ENCODE data around the gene ERBB2.
"Not testable (repeated sequence)": the region's sequence is repeated elsewhere in the genome, so short reads cannot be mapped to it uniquely, and the experiment has no call there.

Gene ERBB2

DNA sequence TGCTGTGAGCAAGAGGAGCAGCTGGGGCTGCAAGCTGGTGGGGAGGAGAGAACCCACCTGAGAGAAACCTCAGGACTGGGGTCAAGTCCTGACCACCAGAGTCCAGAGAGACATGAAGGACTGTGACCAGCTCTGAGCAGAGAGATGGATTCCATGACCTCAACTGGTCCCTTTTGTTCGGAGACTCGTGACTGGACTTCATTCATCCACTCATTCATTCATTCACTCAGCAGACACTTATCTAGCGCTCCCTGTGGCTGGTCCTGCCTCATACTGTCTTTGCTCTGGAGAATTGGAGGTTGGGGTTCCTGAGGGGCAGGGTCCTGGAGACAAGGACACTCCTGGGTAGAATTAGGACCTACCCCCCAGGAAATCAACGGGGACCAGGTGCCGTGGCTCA, 4.0 kb downstream of the ERBB2 start:
- no peak for DNase-seq (ENCODE audit: low read depth in 2 of 2)

- DNase-seq (ENCODE audit: low read depth in 2 of 2), result no peak
These were observed 5.1 kb downstream of the ERBB2 start for GRCh38 chr17:39704821-39705551.

- no peak for DNase-seq (ENCODE audit: low read depth in 2 of 2)
These were observed 6.0 kb downstream of the ERBB2 start for GRCh38 chr17:39705786-39706348.

DNA sequence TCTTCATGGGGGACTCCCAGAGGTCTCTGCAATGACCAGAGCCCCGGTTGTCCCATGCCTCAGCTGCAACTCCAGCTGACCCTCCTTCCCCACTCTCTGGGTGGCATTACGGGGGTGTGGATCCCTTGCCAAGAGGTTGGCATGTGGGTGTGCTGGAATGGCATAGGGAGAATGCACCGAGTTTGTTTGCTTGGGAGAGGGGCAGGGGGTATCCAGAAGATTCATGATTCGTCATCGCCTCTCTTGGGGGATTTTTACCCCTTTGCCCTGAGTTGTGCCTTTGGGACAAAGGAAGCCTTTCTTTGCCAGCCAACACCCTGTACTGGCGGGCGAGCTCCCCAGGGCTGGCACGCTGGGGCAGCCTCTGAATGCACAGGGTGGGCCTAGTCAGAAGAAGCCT, 6.5 kb downstream of the ERBB2 start:
- DNase-seq (ENCODE audit: low read depth in 2 of 2), result no peak

DNA sequence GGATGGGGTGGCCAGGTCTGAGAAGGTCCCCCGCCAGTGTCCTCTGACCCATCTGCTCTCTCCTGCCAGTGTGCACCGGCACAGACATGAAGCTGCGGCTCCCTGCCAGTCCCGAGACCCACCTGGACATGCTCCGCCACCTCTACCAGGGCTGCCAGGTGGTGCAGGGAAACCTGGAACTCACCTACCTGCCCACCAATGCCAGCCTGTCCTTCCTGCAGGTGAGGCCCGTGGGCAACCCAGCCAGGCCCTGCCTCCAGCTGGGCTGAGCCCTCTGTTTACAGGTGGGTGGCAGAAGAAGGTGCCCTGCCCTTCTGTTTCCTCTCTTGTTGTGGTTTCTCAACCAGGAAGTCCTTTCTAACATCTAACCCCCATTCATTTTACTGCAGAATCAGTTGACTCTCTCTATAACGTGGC, 7.1 kb downstream of the ERBB2 start:
- no peak for DNase-seq (ENCODE audit: low read depth in 2 of 2)

DNA sequence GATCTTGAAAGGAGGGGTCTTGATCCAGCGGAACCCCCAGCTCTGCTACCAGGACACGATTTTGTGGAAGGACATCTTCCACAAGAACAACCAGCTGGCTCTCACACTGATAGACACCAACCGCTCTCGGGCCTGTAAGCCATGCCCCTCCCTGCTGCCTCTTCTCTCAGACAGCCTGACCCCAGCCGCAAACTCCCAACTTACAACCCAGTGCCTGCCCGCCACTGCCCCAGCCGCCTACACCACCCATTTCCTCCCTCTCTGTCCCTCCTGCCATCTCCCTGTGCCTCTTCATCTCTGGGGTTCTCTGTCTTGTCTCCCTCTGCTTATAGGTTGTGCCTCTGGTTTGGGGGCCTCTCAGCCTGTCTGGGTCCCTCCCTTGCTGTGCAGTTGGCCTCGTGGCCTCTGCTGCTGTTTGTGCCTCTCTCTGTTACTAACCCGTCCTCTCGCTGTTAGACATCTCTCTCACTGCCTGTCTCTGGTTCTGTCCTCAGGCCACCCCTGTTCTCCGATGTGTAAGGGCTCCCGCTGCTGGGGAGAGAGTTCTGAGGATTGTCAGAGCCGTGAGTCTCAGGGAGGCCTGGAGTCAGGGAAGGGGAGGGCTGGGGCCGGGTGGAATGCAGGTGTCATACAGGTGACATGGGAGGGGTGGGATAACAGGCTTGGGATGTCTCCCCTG, 9.6 kb downstream of the ERBB2 start:
- no peak for DNase-seq (ENCODE audit: low read depth in 2 of 2)

DNA sequence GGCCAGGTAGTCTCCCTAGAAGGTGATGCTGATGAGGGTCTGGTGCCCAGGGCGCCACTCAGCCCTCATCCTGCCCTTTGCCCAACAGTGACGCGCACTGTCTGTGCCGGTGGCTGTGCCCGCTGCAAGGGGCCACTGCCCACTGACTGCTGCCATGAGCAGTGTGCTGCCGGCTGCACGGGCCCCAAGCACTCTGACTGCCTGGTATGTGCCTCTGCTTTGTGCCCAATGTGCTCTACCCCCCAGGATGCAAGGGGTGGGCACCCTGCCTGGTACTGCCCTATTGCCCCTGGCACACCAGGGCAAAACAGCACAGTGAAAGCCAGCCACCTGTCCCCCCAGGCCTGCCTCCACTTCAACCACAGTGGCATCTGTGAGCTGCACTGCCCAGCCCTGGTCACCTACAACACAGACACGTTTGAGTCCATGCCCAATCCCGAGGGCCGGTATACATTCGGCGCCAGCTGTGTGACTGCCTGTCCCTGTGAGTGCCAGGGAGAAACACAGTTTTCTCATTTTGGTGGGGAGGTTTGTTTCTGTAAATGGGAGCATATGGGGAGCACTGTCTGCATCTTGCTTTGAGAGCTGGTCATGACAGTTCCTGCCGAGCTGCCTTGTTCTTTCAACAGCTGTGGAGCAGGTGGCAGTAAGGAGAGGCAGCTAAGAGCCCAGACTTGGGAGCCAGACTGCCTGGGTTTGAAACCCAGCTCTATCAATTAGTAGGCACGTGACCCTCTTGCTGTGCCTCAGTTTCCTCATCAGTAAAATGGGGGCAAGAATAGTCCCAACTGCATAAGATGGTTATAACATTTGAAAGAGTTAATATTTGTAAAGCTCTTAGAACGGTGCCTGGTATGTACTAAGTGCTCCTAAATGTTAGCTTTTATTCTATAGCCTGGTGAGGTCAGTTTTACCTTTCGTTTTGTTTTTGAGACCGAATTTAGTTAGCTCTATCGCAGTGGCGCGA, 10.4 kb downstream of the ERBB2 start:
- DNase-seq (ENCODE audit: low read depth in 2 of 2), result no peak

GRCh38 chr17:39711071-39711470, 11.2 kb downstream of the ERBB2 start:
- DNase-seq (ENCODE audit: low read depth in 2 of 2), result not testable (repeated sequence)

GRCh38 chr17:39711851-39712250, 12.0 kb downstream of the ERBB2 start:
- no peak for DNase-seq (ENCODE audit: low read depth in 2 of 2)

DNA sequence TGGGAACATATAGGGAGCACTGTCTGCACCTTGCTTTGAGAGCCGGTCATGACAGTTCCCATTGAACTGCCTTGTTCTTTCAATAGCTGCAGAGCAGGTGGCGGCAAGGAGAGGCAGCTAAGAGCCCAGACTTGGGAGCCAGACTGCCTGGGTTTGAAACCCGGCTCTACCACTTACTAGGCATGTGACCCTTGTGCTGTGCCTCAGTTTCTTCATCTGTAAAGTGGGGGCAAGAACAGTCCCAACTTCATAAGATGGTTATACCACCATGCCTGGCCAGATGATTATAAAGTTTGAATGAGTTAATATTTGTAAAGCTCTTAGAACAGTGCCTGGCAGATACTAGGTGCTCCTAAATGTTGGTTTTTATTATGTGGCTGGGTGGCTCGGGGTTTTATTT, 14.4 kb downstream of the ERBB2 start:
- no peak for DNase-seq (ENCODE audit: low read depth in 2 of 2)

- no peak for DNase-seq (ENCODE audit: low read depth in 2 of 2)
These were observed 15.7 kb downstream of the ERBB2 start for GRCh38 chr17:39715375-39716072.

- DNase-seq (ENCODE audit: low read depth in 2 of 2), result no peak
These were observed 16.4 kb downstream of the ERBB2 start for GRCh38 chr17:39716073-39716818.

DNA sequence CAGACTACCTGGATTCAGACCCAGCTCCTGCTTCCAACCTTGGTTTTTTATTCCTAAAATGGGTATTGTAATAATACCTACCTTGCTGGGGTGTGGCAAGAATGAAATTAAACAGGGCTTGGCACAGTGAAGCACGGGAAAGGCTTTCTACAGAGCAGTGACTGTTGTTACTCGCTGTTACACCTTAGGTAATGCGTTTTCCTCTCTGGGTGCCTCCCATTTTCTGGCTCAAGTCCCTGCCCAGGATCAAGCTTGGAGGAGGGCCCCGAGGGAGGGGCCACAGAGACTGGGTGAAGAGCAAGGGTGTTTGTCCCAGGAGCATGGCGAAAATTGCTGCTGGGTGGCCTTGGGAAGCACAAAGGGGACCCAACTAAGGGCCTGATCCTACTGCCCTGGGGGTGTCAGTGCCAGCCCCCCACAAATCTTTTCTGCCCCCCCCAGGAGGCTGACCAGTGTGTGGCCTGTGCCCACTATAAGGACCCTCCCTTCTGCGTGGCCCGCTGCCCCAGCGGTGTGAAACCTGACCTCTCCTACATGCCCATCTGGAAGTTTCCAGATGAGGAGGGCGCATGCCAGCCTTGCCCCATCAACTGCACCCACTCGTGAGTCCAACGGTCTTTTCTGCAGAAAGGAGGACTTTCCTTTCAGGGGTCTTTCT, 17.1 kb downstream of the ERBB2 start:
- no peak for DNase-seq (ENCODE audit: low read depth in 2 of 2)

- DNase-seq (ENCODE audit: low read depth in 2 of 2), result no peak
These were observed 17.8 kb downstream of the ERBB2 start for GRCh38 chr17:39717660-39718059.

DNA sequence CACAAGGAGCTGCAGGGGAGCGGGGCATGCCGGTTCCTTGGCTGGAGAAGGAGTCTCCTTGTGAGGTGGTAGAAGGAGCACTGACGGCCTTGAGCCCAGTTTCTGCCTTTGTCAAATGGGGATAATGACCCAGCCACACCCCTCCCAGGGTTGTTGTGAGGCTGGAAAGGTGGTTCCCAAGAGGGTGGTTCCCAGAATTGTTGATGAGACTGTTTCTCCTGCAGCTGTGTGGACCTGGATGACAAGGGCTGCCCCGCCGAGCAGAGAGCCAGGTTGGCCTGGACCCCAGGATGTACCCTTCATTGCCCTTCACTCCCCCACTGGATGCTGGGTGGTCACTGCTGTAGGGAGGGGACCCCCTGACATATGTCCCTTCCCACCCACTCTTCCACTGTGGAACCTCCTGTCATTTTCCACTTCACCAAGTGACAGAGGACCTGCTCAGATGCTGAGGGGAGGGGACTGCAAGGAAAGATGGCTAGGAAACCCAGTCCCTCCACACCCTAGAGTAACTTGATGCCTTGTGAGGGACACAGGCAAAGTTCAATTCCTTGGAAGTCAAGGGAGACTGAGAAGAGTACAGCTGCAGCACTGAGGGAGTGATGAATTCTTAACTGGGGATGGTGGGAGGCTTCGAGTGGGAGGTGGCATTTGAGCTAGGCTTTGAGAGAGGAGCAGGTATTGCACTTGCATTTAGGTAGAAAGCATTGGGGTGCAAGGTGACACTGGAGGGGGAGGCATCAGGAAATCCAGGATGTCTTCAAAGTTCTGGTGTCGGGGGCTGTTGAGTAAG, 19.9 kb downstream of the ERBB2 start:
- no peak for DNase-seq (ENCODE audit: low read depth in 2 of 2)

DNA sequence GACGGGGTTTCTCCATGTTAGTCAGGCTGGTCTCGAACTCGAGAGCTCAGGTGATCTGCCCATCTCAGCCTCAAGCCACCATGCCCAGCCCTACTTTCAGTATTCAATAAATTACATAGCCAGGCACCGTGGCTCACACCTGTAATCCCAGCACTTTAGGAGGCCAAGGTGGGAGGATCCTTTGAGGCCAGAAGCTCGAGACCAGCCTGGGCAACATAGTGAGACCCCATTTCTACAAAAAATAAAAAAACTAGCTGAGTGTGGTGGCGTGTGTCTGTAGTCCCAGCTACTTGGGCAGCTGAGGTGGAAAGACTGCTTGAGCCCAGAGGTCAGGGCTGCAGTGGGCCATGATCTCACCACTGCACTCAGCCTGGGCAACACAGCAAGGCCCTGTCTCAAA, 22.2 kb downstream of the ERBB2 start:
- DNase-seq (ENCODE audit: low read depth in 2 of 2), result no peak

DNA sequence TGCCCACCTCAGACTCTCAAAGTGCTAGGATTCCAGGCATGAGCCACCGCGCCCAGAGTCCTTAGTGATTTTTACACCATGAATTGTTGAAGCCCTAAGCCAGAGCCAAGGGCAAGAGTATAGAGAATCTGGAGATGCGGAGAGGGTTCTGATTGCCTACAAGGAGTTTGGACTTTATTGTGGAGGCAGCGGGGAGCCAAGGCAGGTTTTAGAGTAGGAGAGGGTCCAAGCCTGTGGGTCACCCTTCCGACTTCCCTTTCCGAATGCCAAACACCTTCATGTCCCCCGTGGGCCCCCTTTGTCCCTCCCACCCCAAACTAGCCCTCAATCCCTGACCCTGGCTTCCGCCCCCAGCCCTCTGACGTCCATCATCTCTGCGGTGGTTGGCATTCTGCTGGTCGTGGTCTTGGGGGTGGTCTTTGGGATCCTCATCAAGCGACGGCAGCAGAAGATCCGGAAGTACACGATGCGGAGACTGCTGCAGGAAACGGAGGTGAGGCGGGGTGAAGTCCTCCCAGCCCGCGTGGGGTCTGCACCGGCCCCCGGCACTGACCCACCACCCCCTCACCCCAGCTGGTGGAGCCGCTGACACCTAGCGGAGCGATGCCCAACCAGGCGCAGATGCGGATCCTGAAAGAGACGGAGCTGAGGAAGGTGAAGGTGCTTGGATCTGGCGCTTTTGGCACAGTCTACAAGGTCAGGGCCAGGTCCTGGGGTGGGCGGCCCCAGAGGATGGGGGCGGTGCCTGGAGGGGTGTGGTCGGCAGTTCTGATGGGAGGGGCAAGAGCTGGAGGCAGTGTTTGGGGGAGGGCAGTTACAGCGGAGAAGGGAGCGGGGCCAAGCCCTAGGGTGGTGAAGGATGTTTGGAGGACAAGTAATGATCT, 23.3 kb downstream of the ERBB2 start:
- DNase-seq (ENCODE audit: low read depth in 2 of 2), result no peak

- DNase-seq (ENCODE audit: low read depth in 2 of 2), result no peak
These were observed 24.9 kb downstream of the ERBB2 start for GRCh38 chr17:39724731-39725130.

All from stimulated activated CD8-positive, alpha-beta memory T cell treated with anti-CD3 and anti-CD28 coated beads, Interleukin-7, amount 100 ng/mL, for 1 hour (primary cell).